SU-DHL-6 (cell line): ENCODE measurements around the gene SLC13A1.

Experiments
- EZH2phosphoT487 ChIP-seq: fragments of 200-600 bp; sonication (generic), shearing (Covaris generic); conservative IDR thresholded peaks from 2 replicates; pipeline ENCODE4 v1.6.1; 2018; ENCODE audit warnings: mild to moderate bottlenecking, antibody characterized with exemption, low read length, moderate library complexity, mixed read lengths
- TF ChIP-seq, protein P1 (sequence below): fragments of 200-600 bp; sonication (generic); IDR thresholded peaks from one replicate; pipeline ENCODE4 v1.5.1; 2017; ENCODE audit warnings: antibody characterized with exemption, mild to moderate bottlenecking, low read length, moderate library complexity; ENCODE audit not compliant: insufficient read depth, poor library complexity, severe bottlenecking

GRCh38 chr7:123218866-123219265, 19.1 kb upstream of the SLC13A1 start:
- TF ChIP-seq, protein P1, sequence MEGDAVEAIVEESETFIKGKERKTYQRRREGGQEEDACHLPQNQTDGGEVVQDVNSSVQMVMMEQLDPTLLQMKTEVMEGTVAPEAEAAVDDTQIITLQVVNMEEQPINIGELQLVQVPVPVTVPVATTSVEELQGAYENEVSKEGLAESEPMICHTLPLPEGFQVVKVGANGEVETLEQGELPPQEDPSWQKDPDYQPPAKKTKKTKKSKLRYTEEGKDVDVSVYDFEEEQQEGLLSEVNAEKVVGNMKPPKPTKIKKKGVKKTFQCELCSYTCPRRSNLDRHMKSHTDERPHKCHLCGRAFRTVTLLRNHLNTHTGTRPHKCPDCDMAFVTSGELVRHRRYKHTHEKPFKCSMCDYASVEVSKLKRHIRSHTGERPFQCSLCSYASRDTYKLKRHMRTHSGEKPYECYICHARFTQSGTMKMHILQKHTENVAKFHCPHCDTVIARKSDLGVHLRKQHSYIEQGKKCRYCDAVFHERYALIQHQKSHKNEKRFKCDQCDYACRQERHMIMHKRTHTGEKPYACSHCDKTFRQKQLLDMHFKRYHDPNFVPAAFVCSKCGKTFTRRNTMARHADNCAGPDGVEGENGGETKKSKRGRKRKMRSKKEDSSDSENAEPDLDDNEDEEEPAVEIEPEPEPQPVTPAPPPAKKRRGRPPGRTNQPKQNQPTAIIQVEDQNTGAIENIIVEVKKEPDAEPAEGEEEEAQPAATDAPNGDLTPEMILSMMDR: no peak
- TF ChIP-seq EZH2phosphoT487: no peak
